Left lobe of liver (tissue), 2 donors: ENCODE measurements around the gene TAS2R38. TPM values are rescaled to one million over a fixed set of nuclear protein-coding genes. Genes with fewer than 3 reads are reported as not detected.

Source experiments
- ATAC-seq: fragments of 200-7000 bp; cut with Tn5 transposase; one replicate; pipeline ENCODE4 v1.9.1; 2020; ENCODE audit warnings: mild to moderate bottlenecking, moderate library complexity
- DNase-seq: peaks from one replicate; pipeline ENCODE4 v3.0.0-alpha.2; 2020; ENCODE audit warnings: low spot score
- total RNA-seq: library from RNA; stranded (reverse); gene quantifications from one replicate; pipeline ENCODE4 v1.2.1, GENCODE V29; 2021
- donor health status: DM: no; HTN: no; CAD: no; lungs with moderate emphysema.
- donor health status: DM: no; HTN: yes; CAD: no.

Gene TAS2R38
- total RNA-seq, 1 donor from 2014 or later = not detected

DNA sequence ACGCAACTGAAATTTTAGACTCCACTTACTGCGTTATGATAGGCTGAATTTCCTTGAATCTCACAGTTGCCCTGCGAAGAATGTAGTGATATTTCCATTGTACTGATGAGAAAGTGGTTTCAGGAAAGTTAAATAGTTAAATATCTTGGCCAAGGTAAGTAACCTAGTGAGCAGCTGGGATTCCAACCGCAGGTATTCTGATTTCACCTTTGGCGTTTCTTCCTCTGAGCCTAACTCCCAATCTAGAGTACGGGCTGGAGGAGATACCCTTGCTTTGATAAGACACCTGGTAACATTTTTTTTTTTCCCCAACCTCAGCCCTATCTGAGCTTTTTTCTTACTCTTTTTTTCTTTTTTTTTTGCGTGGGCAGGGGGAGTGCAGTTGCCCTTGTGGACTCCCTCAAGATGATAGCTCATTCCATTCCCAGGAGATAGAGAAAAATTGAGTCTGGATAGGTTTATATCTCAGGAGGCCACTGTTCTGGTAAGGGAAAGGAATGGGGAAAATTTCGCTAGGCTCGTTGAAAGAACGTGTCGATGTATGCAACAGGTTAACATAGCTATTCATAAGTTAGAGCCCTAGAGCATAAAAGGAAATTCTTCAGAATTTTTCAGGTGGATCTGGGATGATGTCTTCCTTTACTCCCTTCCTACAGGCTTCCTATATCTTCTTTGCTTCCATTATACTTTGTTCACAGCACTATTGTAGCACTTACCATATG is 3.1 kb upstream of the TAS2R38 start:
- ATAC-seq = no peak
- DNase-seq = no peak

DNA sequence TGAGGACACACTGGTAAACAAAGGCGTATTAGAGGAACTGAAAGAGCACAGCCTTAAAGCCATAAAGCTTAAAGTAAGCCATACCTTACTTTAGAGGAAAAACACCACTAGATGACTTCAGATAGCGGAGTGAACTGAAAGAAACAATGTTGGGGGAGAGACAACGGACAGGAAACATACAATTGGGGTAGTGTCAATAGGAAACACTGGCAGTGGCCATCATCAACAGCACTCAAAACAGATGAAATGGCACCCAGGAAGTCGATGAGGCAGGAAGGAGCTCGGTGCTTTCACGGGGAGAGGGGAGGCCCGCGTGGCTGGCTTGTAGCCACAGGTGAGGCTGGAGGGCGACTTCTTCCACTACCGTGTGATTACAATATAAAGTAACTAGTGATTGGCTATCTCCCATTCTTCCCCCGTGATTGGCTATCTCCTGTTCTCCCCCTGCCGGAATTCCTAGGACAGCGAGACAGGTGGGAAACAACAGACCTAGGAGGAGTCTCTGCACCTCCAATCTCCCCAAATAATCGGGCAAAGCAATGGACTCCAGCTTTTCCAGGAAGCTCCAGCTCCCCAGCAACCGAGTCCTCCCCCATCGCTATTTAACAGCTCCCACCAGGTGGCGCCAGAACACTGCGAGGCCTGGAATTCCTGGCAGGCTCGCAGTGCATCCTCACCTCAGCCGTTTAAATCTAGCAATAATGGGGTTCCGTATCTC is 2.4 kb upstream of the TAS2R38 start:
- peak; percentile 74 for DNase-seq
- peak; percentile 99 for ATAC-seq

DNA sequence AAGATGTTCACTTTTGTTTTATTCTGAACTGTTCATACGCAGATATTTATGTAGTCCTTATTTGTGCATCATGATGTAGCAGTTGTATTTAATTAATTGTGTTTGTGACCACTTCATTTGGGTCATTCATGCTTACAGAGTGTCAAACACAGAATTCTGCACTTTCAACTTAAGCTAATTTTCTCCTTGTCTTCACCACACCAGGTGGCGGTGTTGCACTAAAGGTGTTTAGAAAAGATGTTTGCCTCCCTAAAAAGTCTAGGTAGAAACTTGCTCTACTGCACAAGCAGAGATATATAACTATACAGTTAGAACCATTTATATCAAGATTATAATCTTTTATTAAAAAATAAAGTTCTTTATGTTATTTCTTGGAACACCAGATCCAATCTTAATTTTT is 1.3 kb upstream of the TAS2R38 start:
- ATAC-seq (peak; percentile 59), DNase-seq (no peak)

- ATAC-seq = no peak
- DNase-seq = no peak
Observed at GRCh38 chr7:141960687-141961422, 12.7 kb downstream of the TAS2R38 start.

- DNase-seq (no peak), ATAC-seq (no peak)
Observed at GRCh38 chr7:141956084-141956483, 17.5 kb downstream of the TAS2R38 start.

- ATAC-seq = no peak
- DNase-seq = no peak
Observed at GRCh38 chr7:141954334-141954733, 19.2 kb downstream of the TAS2R38 start.

- DNase-seq (no peak), ATAC-seq (no peak)
Observed at GRCh38 chr7:141952461-141952860, 21.1 kb downstream of the TAS2R38 start.

- DNase-seq (no peak), ATAC-seq (no peak)
Observed at GRCh38 chr7:141950806-141951205, 22.8 kb downstream of the TAS2R38 start.

- no peak for ATAC-seq
- DNase-seq = no peak
Observed at GRCh38 chr7:141949911-141950310, 23.7 kb downstream of the TAS2R38 start.

DNA sequence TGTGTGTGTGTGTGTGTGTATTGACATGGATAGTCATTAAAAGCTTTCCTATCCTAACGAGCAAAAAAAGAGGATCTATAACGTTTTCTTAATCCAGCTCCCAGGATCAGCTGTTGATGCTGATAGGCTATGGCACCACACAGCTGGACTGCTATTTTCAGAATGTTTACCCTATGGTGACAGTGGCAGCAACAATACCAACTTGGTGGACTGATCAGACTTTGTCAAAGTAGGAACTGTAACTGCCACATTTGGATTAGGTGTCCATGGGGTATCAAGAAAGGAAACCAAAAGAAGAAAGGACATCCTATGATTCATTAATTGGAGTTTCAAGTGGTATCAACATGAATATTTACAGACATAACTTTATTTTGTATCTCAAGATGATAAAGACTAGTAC is 24.1 kb downstream of the TAS2R38 start:
- ATAC-seq (no peak), DNase-seq (no peak)

GRCh38 chr7:141949021-141949420 is 24.6 kb downstream of the TAS2R38 start:
- ATAC-seq = no peak
- no peak for DNase-seq

DNA sequence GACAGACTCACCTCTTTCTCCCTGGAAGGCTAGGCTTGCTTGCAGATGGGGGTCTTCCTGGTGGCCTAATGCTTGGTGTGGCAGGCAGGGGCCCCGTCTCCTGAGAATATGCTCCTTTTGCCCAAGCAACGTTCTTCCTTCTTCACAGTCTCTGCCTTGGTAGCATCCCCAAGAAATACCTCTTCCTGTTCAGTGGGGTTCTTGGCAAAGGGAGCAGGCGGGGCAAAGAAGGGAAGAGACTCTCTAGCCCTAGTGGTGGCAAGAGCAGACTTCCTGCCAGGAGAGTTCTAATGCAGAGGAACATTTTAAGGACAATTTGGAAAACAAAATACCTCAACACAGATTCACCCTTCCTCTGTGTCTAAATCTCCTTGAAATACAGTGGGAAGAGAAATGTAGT is 26.8 kb downstream of the TAS2R38 start, which contains the start of gene CLEC5A:
CLEC5A (minus strand) TSS at position 179 of the 400 bp plus-strand sequence. CDS start 682 bp downstream, outside the sequence.
- ATAC-seq = no peak
- DNase-seq = no peak

DNA sequence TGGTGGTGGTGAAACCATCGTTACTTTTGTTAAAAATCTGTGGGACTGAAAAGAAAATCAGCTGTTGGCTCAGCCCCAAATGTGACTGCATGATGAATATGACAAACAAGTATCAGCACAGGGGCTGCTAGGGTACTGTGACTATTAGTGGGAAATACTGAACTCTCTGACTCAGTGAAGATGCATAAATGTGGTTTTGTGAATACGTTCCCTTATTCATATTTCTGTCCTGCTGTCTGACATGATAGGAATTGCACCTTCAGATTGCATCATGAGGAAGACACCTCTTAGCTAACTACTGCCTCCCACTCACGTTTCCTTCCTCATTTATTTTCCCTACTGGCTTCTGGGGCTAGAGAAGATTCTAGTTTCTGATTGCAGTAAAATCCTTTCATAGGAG is 28.2 kb downstream of the TAS2R38 start:
- DNase-seq (no peak), ATAC-seq (no peak)

- ATAC-seq (no peak), DNase-seq (no peak)
Observed at GRCh38 chr7:141944811-141945210, 28.8 kb downstream of the TAS2R38 start.

DNA sequence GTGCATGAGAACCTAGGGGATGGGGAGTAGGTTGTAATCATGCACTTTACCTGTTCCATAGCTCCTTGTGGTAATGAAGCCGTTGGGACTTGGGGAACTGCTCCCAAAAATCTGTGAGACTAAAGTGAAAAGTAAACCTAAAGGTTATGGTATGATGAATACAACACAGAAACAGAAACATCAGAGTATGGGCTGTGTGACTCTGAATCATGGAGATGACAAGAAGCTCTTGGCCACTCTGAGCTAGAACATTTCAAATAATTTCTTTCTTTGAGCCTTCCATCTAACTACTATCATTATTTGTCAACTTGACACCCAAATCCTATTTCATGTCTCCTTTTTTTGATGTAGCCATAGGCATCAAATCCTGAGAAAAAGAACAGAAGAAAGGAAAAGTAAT is 29.7 kb downstream of the TAS2R38 start:
- ATAC-seq (no peak), DNase-seq (no peak)

DNA sequence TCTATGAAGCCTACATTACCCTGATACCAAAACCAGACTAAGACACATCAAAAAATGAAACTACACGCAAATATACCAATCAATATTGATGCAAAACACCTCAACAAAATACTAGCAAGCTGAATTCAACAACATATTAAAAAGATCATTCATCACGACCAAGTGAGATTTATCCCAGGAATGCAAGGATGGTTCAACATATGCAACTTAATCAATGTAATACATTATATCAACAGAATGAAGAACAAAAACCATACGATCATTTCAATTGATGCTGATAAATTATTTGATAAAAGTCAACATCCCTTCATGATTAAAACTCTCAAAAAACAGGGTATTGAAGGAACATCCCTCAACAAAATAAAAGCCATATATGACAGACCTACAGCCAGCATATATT is 32.5 kb downstream of the TAS2R38 start:
- DNase-seq (no peak), ATAC-seq (no peak)

DNA sequence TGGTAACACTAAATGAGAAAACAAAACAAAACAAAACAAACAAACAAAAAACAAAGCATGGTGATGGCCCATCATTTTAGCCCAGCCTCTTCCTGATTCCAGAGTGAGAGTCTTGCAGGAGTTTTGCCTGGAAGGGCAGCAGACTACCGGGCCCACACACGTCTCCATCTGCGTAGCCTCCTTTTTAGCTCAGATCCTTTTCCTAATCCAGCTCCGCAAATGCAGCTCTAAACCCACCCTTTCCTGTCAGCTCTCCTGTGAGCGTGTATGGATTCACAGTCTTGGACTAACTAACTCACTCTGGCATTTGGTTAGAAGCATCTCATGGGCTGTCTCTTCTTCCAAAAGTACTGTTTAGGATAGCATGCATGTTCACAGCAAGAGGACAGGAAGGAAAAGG is 43.4 kb downstream of the TAS2R38 start:
- no peak for ATAC-seq
- DNase-seq = no peak

DNA sequence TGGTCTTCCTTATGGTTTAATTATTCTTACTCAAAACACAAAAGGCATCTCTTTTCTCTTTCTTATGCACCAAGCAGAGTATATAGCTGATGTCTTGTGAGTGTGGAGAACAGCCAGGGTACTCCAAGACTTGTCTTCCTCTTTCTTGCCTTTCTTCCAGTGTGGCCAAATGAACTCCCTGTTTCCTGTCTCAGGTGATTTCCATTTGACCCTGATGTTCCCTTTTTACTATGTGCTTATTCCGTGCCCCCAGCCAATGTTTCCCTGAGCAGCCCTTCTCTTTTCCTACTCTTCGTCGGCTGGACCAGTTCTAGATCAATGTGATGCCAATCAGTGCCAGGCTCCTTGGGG is 44.8 kb downstream of the TAS2R38 start:
- no peak for DNase-seq
- no peak for ATAC-seq

DNA sequence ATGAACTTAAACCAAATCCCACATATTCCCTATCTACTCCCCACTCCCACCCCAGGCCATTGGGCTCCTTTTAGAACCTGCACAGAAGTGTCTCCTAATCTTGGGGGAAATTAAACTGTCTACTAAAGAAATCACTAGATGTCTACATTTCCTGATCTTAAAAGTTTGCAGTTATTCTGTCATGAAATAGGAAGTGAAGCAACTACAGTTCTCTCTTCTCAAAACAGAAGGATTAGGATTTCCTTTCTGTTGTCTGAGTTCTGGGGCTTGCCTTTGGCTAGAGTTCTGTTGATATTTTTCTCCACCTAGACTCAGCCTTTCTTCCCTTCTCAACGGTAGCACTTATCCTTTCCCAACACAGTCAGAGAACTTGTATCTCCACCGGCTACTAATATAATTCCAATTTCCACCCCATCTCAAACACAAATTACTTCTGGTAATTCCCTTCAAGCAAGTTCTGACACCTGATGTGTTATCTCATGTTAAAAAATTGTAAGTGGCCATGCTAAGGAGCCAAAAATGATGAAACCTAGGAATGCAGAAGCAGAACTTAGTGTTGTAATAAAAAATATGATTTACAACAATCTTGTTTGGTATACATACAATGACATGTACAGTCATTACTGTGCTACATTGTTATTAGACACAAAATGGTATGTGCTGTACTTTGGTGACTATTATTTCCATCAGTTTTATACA is 45.3 kb downstream of the TAS2R38 start:
- no peak for ATAC-seq
- DNase-seq = no peak
